ENCODE results near the gene ZCCHC4. TPM values are rescaled to one million over a fixed set of nuclear protein-coding genes. Genes with fewer than 3 reads are reported as not detected.
"Not testable (repeated sequence)": the region's sequence is repeated elsewhere in the genome, so short reads cannot be mapped to it uniquely, and the experiment has no call there.

ZCCHC4 gene
- total and polyA plus RNA-seq, 2 donors from 2014 or later: 4.3 to 8.4 TPM

GRCh38 chr4:25320336-25320735, 7.8 kb downstream of the ZCCHC4 start:
- Histone ChIP-seq H3K27me3 (ENCODE audit: control insufficient read depth, insufficient read depth, low read length) (no peaks in the 10 kb centered on the region), H3K27ac (ENCODE audit: low read depth in 2 of 2, low read length in 2 of 2) (no peak overlapping the region), H3K4me3 (ENCODE audit: low read length in 3 of 3) (no peak overlapping the region), H3K9me3 (ENCODE audit: control insufficient read depth in 2 of 3, insufficient read depth in 1 of 3, low read length in 3 of 3) (no peaks in the 10 kb centered on the region), H3K4me1 (ENCODE audit: control insufficient read depth in 2 of 3, insufficient read depth in 2 of 3, low read depth in 1 of 3, low read length in 3 of 3) (no peaks in the 10 kb centered on the region), H3K9ac (ENCODE audit: low read length in 3 of 3) (no peak overlapping the region), H3K36me3 (ENCODE audit: control insufficient read depth in 2 of 3, insufficient read depth in 3 of 3, low read length in 3 of 3) (peaks cover 0 to 4% (median 0%) of the 10 kb centered on the region in 3 donors)
- intact Hi-C loops (cut with DNase I): no loop called here
- TF ChIP-seq CTCF (IDR thresholded peaks at IDR 0.05; ENCODE audit: borderline replicate concordance, extremely low read depth, insufficient read depth): no peak
- DNase-seq (no peak), FAIRE-seq (no peak)

GRCh38 chr4:25320773-25321172, 8.2 kb downstream of the ZCCHC4 start:
- Histone ChIP-seq H3K4me3 (ENCODE audit: low read length in 3 of 3) (no peak overlapping the region), H3K4me1 (ENCODE audit: control insufficient read depth in 2 of 3, insufficient read depth in 2 of 3, low read depth in 1 of 3, low read length in 3 of 3) (no peaks in the 10 kb centered on the region), H3K9ac (ENCODE audit: low read length in 3 of 3) (no peak overlapping the region), H3K36me3 (ENCODE audit: control insufficient read depth in 2 of 3, insufficient read depth in 3 of 3, low read length in 3 of 3) (peaks cover 0 to 4% (median 0%) of the 10 kb centered on the region in 3 donors), H3K27me3 (ENCODE audit: control insufficient read depth, insufficient read depth, low read length) (no peaks in the 10 kb centered on the region), H3K27ac (ENCODE audit: low read depth in 2 of 2, low read length in 2 of 2) (no peak overlapping the region), H3K9me3 (ENCODE audit: control insufficient read depth in 2 of 3, insufficient read depth in 1 of 3, low read length in 3 of 3) (no peaks in the 10 kb centered on the region)
- DNase-seq (no peak), FAIRE-seq (no peak)
- TF ChIP-seq CTCF (IDR thresholded peaks at IDR 0.05; ENCODE audit: borderline replicate concordance, extremely low read depth, insufficient read depth): no peak
- intact Hi-C loops (cut with DNase I): no loop called here

- Histone ChIP-seq H3K4me1 (ENCODE audit: control insufficient read depth in 2 of 3, insufficient read depth in 2 of 3, low read depth in 1 of 3, low read length in 3 of 3) (no peaks in the 10 kb centered on the region), H3K4me3 (ENCODE audit: low read length in 3 of 3) (no peak overlapping the region), H3K27me3 (ENCODE audit: control insufficient read depth, insufficient read depth, low read length) (no peaks in the 10 kb centered on the region), H3K36me3 (ENCODE audit: control insufficient read depth in 2 of 3, insufficient read depth in 3 of 3, low read length in 3 of 3) (no peaks in the 10 kb centered on the region), H3K9me3 (ENCODE audit: control insufficient read depth in 2 of 3, insufficient read depth in 1 of 3, low read length in 3 of 3) (no peaks in the 10 kb centered on the region), H3K9ac (ENCODE audit: low read length in 3 of 3) (no peak overlapping the region), H3K27ac (ENCODE audit: low read depth in 2 of 2, low read length in 2 of 2) (no peak overlapping the region)
- intact Hi-C loops (cut with DNase I): no loop called here
- TF ChIP-seq CTCF (IDR thresholded peaks at IDR 0.05; ENCODE audit: borderline replicate concordance, extremely low read depth, insufficient read depth): no peak
- no peak for FAIRE-seq
- DNase-seq: no peak
Observed at GRCh38 chr4:25321703-25322102, 9.1 kb downstream of the ZCCHC4 start.

- DNase-seq; H3K9ac ChIP-seq (ENCODE audit: low read length in 3 of 3); intact Hi-C loops (cut with DNase I); H3K4me1 ChIP-seq (ENCODE audit: control insufficient read depth in 2 of 3, insufficient read depth in 2 of 3, low read depth in 1 of 3, low read length in 3 of 3); FAIRE-seq; H3K9me3 ChIP-seq (ENCODE audit: control insufficient read depth in 2 of 3, insufficient read depth in 1 of 3, low read length in 3 of 3); H3K4me3 ChIP-seq (ENCODE audit: low read length in 3 of 3); H3K27me3 ChIP-seq (ENCODE audit: control insufficient read depth, insufficient read depth, low read length); H3K36me3 ChIP-seq (ENCODE audit: control insufficient read depth in 2 of 3, insufficient read depth in 3 of 3, low read length in 3 of 3); H3K27ac ChIP-seq (ENCODE audit: low read depth in 2 of 2, low read length in 2 of 2): not testable (repeated sequence)
Observed at GRCh38 chr4:25328463-25328862, 15.9 kb downstream of the ZCCHC4 start.

Data from kidney (tissue), 14 donors.